KMS-11 (cell line): ENCODE results near the gene DDX49.

ENCODE experiments used
- H2AFZ ChIP-seq: fragments of 200-600 bp; sonication (generic); 2 replicates; pipeline ENCODE4 v1.6.1; 2016; ENCODE audit warnings: antibody characterized with exemption, mixed run types, low read depth
- H3K27ac ChIP-seq: fragments of 200-600 bp; sonication (generic); 2 replicates; pipeline ENCODE4 v1.6.1; 2016; ENCODE audit warnings: mild to moderate bottlenecking, mixed run types
- H3K27me3 ChIP-seq: fragments of 200-600 bp; sonication (generic); 2 replicates; pipeline ENCODE4 v1.6.1; 2017; ENCODE audit warnings: mild to moderate bottlenecking, low read depth, mixed run types, moderate library complexity; ENCODE audit not compliant: insufficient read depth
- H3K36me3 ChIP-seq: fragments of 200-600 bp; sonication (generic); 2 replicates; pipeline ENCODE4 v1.6.1; 2017; ENCODE audit warnings: mild to moderate bottlenecking, mixed run types; ENCODE audit not compliant: insufficient read depth
- H3K4me1 ChIP-seq: fragments of 200-600 bp; sonication (generic); 2 replicates; pipeline ENCODE4 v1.6.1; 2016; ENCODE audit warnings: mild to moderate bottlenecking, low read depth, mixed run types; ENCODE audit not compliant: poor library complexity, severe bottlenecking
- H3K4me2 ChIP-seq: fragments of 200-600 bp; sonication (generic); 2 replicates; pipeline ENCODE4 v1.7.0; 2016; ENCODE audit warnings: mild to moderate bottlenecking, mixed run types
- H3K4me3 ChIP-seq: fragments of 200-600 bp; sonication (generic); IDR thresholded peaks from 2 replicates; pipeline ENCODE4 v1.6.1; 2017; ENCODE audit warnings: low read depth, low read length, mixed read lengths; ENCODE audit not compliant: insufficient read depth
- H3K79me2 ChIP-seq: fragments of 200-600 bp; sonication (generic); 2 replicates; pipeline ENCODE4 v1.6.1; 2016; ENCODE audit warnings: low read depth, mixed run types; ENCODE audit not compliant: insufficient read depth
- H3K9ac ChIP-seq: fragments of 200-600 bp; sonication (generic); 2 replicates; pipeline ENCODE4 v1.6.1; 2016; ENCODE audit warnings: mild to moderate bottlenecking, mixed run types
- H4K20me1 ChIP-seq: fragments of 200-600 bp; sonication (generic); 2 replicates; pipeline ENCODE4 v1.6.1; 2016; ENCODE audit warnings: mild to moderate bottlenecking, mixed run types; ENCODE audit not compliant: insufficient read depth
- CTCF ChIP-seq: fragments of 200-600 bp; sonication (generic); conservative IDR thresholded peaks from 2 replicates; pipeline ENCODE4 v1.6.1; 2017; ENCODE audit warnings: low read depth, mild to moderate bottlenecking, antibody characterized with exemption, low read length, moderate library complexity, mixed read lengths

DDX49 gene

GRCh38 chr19:18932216-18932841 is 12.8 kb downstream of the DDX49 start:
- H3K36me3 ChIP-seq = no peaks in the 10 kb centered on the region
- H3K4me1 ChIP-seq = no peaks in the 10 kb centered on the region
- no peak overlapping the region for H3K4me2 ChIP-seq
- H3K27ac ChIP-seq = no peak overlapping the region
- TF ChIP-seq CTCF = no peak
- no peak overlapping the region for H3K9ac ChIP-seq
- H4K20me1 ChIP-seq = no peaks in the 10 kb centered on the region
- no peaks in the 10 kb centered on the region for H3K27me3 ChIP-seq
- no peak overlapping the region for H3K4me3 ChIP-seq
- no peak overlapping the region for H2AFZ ChIP-seq
- no peaks in the 10 kb centered on the region for H3K79me2 ChIP-seq

GRCh38 chr19:18933297-18933696 is 13.8 kb downstream of the DDX49 start:
- no peaks in the 10 kb centered on the region for H3K4me1 ChIP-seq
- no peak overlapping the region for H3K4me2 ChIP-seq
- no peak for TF ChIP-seq CTCF
- H3K27me3 ChIP-seq = no peaks in the 10 kb centered on the region
- H4K20me1 ChIP-seq = no peaks in the 10 kb centered on the region
- no peaks in the 10 kb centered on the region for H3K36me3 ChIP-seq
- no peaks in the 10 kb centered on the region for H3K79me2 ChIP-seq
- H3K9ac ChIP-seq = no peak overlapping the region
- H2AFZ ChIP-seq = no peak overlapping the region
- H3K4me3 ChIP-seq = no peak overlapping the region
- H3K27ac ChIP-seq = no peak overlapping the region

GRCh38 chr19:18939163-18939562 is 19.6 kb downstream of the DDX49 start:
- no peaks in the 10 kb centered on the region for H3K36me3 ChIP-seq
- no peak overlapping the region for H3K9ac ChIP-seq
- H2AFZ ChIP-seq = no peak overlapping the region
- H3K27ac ChIP-seq = no peak overlapping the region
- no peaks in the 10 kb centered on the region for H3K27me3 ChIP-seq
- H3K4me2 ChIP-seq = no peak overlapping the region
- no peak overlapping the region for H3K4me3 ChIP-seq
- H4K20me1 ChIP-seq = no peaks in the 10 kb centered on the region
- H3K4me1 ChIP-seq = peaks cover 7% of the 10 kb centered on the region
- no peaks in the 10 kb centered on the region for H3K79me2 ChIP-seq
- no peak for TF ChIP-seq CTCF

GRCh38 chr19:18939922-18940768 is 20.6 kb downstream of the DDX49 start:
- H3K36me3 ChIP-seq = no peaks in the 10 kb centered on the region
- no peak overlapping the region; the same call in 1 of the 2 replicates for H3K9ac ChIP-seq
- H4K20me1 ChIP-seq = no peaks in the 10 kb centered on the region
- peak overlapping the region; percentile 75; the same call in 1 of the 2 replicates for H2AFZ ChIP-seq
- no peak for TF ChIP-seq CTCF
- no peaks in the 10 kb centered on the region for H3K27me3 ChIP-seq
- peak overlapping the region; percentile 82 for H3K4me2 ChIP-seq
- no peaks in the 10 kb centered on the region for H3K79me2 ChIP-seq
- H3K4me1 ChIP-seq = peaks cover 7% of the 10 kb centered on the region
- no peak overlapping the region for H3K4me3 ChIP-seq
- no peak overlapping the region for H3K27ac ChIP-seq
